DND-41 (cell line): ENCODE data around the gene NECAB3.

Experiments used
- ATAC-seq: fragments of 200-7000 bp; cut with Tn5 transposase; 3 replicates; pipeline ENCODE4 v1.9.1; 2021; ENCODE audit warnings: low read depth; ENCODE audit not compliant: insufficient read depth
- DNase-seq: peaks from one replicate; pipeline ENCODE4 v3.0.0-alpha.2; 2020
- H2AFZ ChIP-seq: 2 replicates; pipeline ENCODE4 v1.6.0; 2012; ENCODE audit warnings: low read depth, low read length
- H3K27ac ChIP-seq: 2 replicates; pipeline ENCODE4 v1.5.1; 2012; ENCODE audit warnings: low read length, inconsistent platforms
- H3K27me3 ChIP-seq: fragments of 200-600 bp; sonication (generic); 2 replicates; pipeline ENCODE4 v1.6.0; 2012; ENCODE audit warnings: low read length, mild to moderate bottlenecking, inconsistent platforms; ENCODE audit not compliant: insufficient read depth, poor library complexity
- H3K36me3 ChIP-seq: 2 replicates; pipeline ENCODE4 v1.5.1; 2012; ENCODE audit warnings: low read length, inconsistent platforms; ENCODE audit not compliant: insufficient read depth
- H3K4me1 ChIP-seq: 2 replicates; pipeline ENCODE4 v1.5.1; 2012; ENCODE audit warnings: mild to moderate bottlenecking, low read length; ENCODE audit not compliant: insufficient read depth
- H3K4me2 ChIP-seq: 2 replicates; pipeline ENCODE4 v1.6.0; 2012; ENCODE audit warnings: mild to moderate bottlenecking, moderate library complexity, low read length, inconsistent platforms; ENCODE audit not compliant: insufficient read depth
- H3K4me3 ChIP-seq, 2 experiments: fragments of 200-600 bp in 1 of 2; shearing (Covaris generic) in 1 of 2; 2 replicates each; pipeline ENCODE4 v1.5.1; 2012 to 2016; ENCODE audit warnings: inconsistent platforms in 2 of 2, low read length in 2 of 2, mild to moderate bottlenecking in 2 of 2, low read depth in 1 of 2, moderate library complexity in 1 of 2
- H3K79me2 ChIP-seq: 2 replicates; pipeline ENCODE4 v1.6.0; 2012; ENCODE audit warnings: low read length, inconsistent platforms; ENCODE audit not compliant: insufficient read depth
- H3K9ac ChIP-seq: 2 replicates; pipeline ENCODE4 v1.6.0; 2012; ENCODE audit warnings: low read depth, mild to moderate bottlenecking, inconsistent platforms, low read length, moderate library complexity
- H3K9me3 ChIP-seq: 2 replicates; pipeline ENCODE4 v1.5.1; 2012; ENCODE audit warnings: low read length, moderate library complexity, mild to moderate bottlenecking, inconsistent platforms; ENCODE audit not compliant: insufficient read depth, severe bottlenecking
- H4K20me1 ChIP-seq: 2 replicates; pipeline ENCODE4 v1.6.0; 2012; ENCODE audit warnings: low read length; ENCODE audit not compliant: insufficient read depth
- CTCF ChIP-seq: IDR thresholded peaks from 2 replicates; pipeline ENCODE4 v1.5.1; 2012; ENCODE audit warnings: borderline replicate concordance, low read length, moderate library complexity, mild to moderate bottlenecking; ENCODE audit not compliant: poor library complexity, severe bottlenecking; ENCODE audit errors: extremely low read depth
- EZH2 ChIP-seq: IDR thresholded peaks from 3 replicates; pipeline ENCODE4 v1.6.1; 2012; ENCODE audit warnings: borderline replicate concordance, low read depth, mild to moderate bottlenecking, moderate library complexity, low read length, inconsistent platforms; ENCODE audit not compliant: severe bottlenecking

The NECAB3 gene

GRCh38 chr20:33664762-33665144, 9.5 kb downstream of the NECAB3 start:
- H3K27ac ChIP-seq: no peak overlapping the region
- no peak for TF ChIP-seq CTCF
- TF ChIP-seq EZH2: no peak
- H3K4me3 ChIP-seq: no peak overlapping the region
- no peaks in the 10 kb centered on the region for H3K79me2 ChIP-seq
- 0 out of 2 replicates have a peak overlapping the region, but pooled peaks have one; percentile 84 for H3K4me2 ChIP-seq
- ATAC-seq (no peak), DNase-seq (no peak)
- H3K36me3 ChIP-seq: peaks cover 9% of the 10 kb centered on the region; the same call in 1 of the 2 replicates
- H3K9ac ChIP-seq: no peak overlapping the region
- H3K4me1 ChIP-seq: peaks cover 21% of the 10 kb centered on the region
- H3K9me3 ChIP-seq: no peaks in the 10 kb centered on the region
- no peaks in the 10 kb centered on the region for H3K27me3 ChIP-seq
- H2AFZ ChIP-seq: no peak overlapping the region
- no peaks in the 10 kb centered on the region for H4K20me1 ChIP-seq

GRCh38 chr20:33664085-33664761, 10.0 kb downstream of the NECAB3 start:
- no peaks in the 10 kb centered on the region for H3K9me3 ChIP-seq
- H3K4me3 ChIP-seq: peak overlapping the region; percentile 59 to 84; a peak in 3 of 4 replicates
- no peaks in the 10 kb centered on the region for H3K79me2 ChIP-seq
- ATAC-seq (peak; percentile 12; the same call in 2 of the 3 replicates), DNase-seq (no peak)
- H2AFZ ChIP-seq: peak overlapping the region; percentile 94
- TF ChIP-seq EZH2 (no peak), CTCF (no peak)
- peaks cover 9% of the 10 kb centered on the region; the same call in 1 of the 2 replicates for H3K36me3 ChIP-seq
- H3K4me2 ChIP-seq: peak overlapping the region; percentile 84
- H3K27me3 ChIP-seq: no peaks in the 10 kb centered on the region
- H3K4me1 ChIP-seq: peaks cover 21% of the 10 kb centered on the region
- H3K9ac ChIP-seq: peak overlapping the region; percentile 92
- H4K20me1 ChIP-seq: no peaks in the 10 kb centered on the region
- peak overlapping the region; percentile 88 for H3K27ac ChIP-seq

- H3K4me1 ChIP-seq: peaks cover 21% of the 10 kb centered on the region
- no peaks in the 10 kb centered on the region for H3K79me2 ChIP-seq
- ATAC-seq (peak; percentile 94), DNase-seq (peak; percentile 89)
- TF ChIP-seq CTCF: no peak
- TF ChIP-seq EZH2: no peak
- H3K9ac ChIP-seq: peak overlapping the region; percentile 92
- peaks cover 1% of the 10 kb centered on the region; the same call in 1 of the 2 replicates for H3K36me3 ChIP-seq
- peak overlapping the region; percentile 88 for H3K27ac ChIP-seq
- peak overlapping the region; percentile 59 to 84; a peak in 3 of 4 replicates for H3K4me3 ChIP-seq
- peak overlapping the region; percentile 94 for H2AFZ ChIP-seq
- peak overlapping the region; percentile 84 for H3K4me2 ChIP-seq
- no peaks in the 10 kb centered on the region for H3K9me3 ChIP-seq
- H4K20me1 ChIP-seq: no peaks in the 10 kb centered on the region
- no peaks in the 10 kb centered on the region for H3K27me3 ChIP-seq
These were observed 10.8 kb downstream of the NECAB3 start for GRCh38 chr20:33663161-33664084.
